ENCODE measurements around the gene SORCS3.

- no peak for TF ChIP-seq POLR2A (IDR thresholded peaks at IDR 0.05; ENCODE audit: low read depth)
- no peak for TF ChIP-seq POLR2AphosphoS5 (IDR thresholded peaks at IDR 0.05)
Observed at GRCh38 chr10:104657036-104657435, 15.9 kb downstream of the SORCS3 start.

All from esophagus muscularis mucosa (tissue), 2 donors.